GM23248 (cell line): ENCODE results near the gene CBX3.

Experiments
- EZH2 ChIP-seq: fragments of 200-600 bp; sonication (generic); IDR thresholded peaks from 2 replicates; pipeline ENCODE4 v1.6.1; 2018; ENCODE audit warnings: antibody characterized with exemption, mild to moderate bottlenecking; ENCODE audit not compliant: insufficient read depth, poor library complexity, severe bottlenecking
- EZH2phosphoT487 ChIP-seq: fragments of 200-600 bp; sonication (generic); IDR thresholded peaks from 2 replicates; pipeline ENCODE4 v1.6.1; 2018; ENCODE audit warnings: antibody characterized with exemption, moderate library complexity, mild to moderate bottlenecking, low read depth; ENCODE audit not compliant: insufficient read depth

GRCh38 chr7:26178272-26178960 is 23.1 kb upstream of the CBX3 start:
- no peak for TF ChIP-seq EZH2
- TF ChIP-seq EZH2phosphoT487 = no peak
